Measurements from ENCODE around the gene SLC9A1. TPM values are rescaled to one million over a fixed set of nuclear protein-coding genes. Genes with fewer than 3 reads are reported as not detected.
A peak's percentile ranks its signal among the peaks of the same experiment; 100 is the strongest.

Gene SLC9A1
- total RNA-seq, 2 experiments from 2014 or later: 5.8 to 19.2 TPM

DNA sequence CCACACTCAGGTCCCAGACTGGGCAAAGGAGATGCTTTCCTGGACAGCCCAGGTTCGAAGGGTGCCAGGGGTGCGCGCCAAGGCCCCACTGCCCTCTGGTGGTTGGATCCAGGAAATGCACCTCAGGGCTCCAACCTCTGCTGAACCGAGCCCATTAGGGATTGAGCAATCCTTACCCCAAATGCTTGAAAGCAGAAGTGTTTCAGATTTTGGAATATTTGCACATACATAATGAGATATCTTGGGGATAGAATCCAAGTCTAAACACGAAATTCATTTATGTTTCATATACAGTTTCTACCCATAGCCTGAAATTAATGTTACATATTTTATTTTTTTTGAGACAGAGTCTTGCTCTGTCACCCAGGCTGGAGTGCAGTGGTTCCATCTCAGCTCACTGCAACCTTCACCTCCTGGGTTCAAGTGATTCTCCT, 57.4 kb downstream of the SLC9A1 start:
- ChIA-PET CTCF (ENCODE audit: unreplicated experiment) (interaction anchor here (0.6 to 1.0 kb wide), 2 partner anchors 51 to 52 kb away, joined by 3 to 4 read pairs; no protein-coding TSS in a partner anchor), POLR2A (interaction anchor here (0.5 to 1.2 kb wide), 3 partner anchors 50 to 199 kb away, joined by 3 to 4 read pairs (median 3); no protein-coding TSS in a partner anchor)
- Histone ChIP-seq H3K4me2 (ENCODE audit: low read length) (no peak overlapping the region), H3K27ac (ENCODE audit: low read depth, low read length, poor library complexity, severe bottlenecking) (no peak overlapping the region), H3K9me2 (ENCODE audit: insufficient read depth, low read length) (no peaks in the 10 kb centered on the region), H3K79me2 (ENCODE audit: insufficient read depth, low read depth, low read length) (no peaks in the 10 kb centered on the region), H2AFZ (ENCODE audit: low read length) (no peak overlapping the region), H3K4me3 (ENCODE audit: low read depth, low read length, poor library complexity, severe bottlenecking) (no peak overlapping the region), H3K4me1 (ENCODE audit: insufficient read depth, low read length, poor library complexity, severe bottlenecking) (peaks cover 15% of the 10 kb centered on the region), H4K20me1 (ENCODE audit: insufficient read depth, low read length) (no peaks in the 10 kb centered on the region), H3K36me3 (ENCODE audit: insufficient read depth, low read length) (no peaks in the 10 kb centered on the region), H3K9me3 (ENCODE audit: low read length) (no peaks in the 10 kb centered on the region)
- DNase-seq (ENCODE audit: low spot score): peak; percentile 72
- BruUV-seq (replicated peaks): no TSS peak
- intact Hi-C loops (cut with micrococcal nuclease; ENCODE audit: unreplicated experiment): loop anchor here (1.0 to 10.0 kb wide), 3 partner anchors 53 to 133 kb away; partner anchors contain the start of gene KDF1
- TF ChIP-seq CTCF (conservative IDR thresholded peaks at IDR 0.05; ENCODE audit: low read length): peak; percentile 96
- no peak for TF ChIP-seq EZH2phosphoT487 (IDR thresholded peaks at IDR 0.05; ENCODE audit: borderline replicate concordance, low read depth, low read length)

DNA sequence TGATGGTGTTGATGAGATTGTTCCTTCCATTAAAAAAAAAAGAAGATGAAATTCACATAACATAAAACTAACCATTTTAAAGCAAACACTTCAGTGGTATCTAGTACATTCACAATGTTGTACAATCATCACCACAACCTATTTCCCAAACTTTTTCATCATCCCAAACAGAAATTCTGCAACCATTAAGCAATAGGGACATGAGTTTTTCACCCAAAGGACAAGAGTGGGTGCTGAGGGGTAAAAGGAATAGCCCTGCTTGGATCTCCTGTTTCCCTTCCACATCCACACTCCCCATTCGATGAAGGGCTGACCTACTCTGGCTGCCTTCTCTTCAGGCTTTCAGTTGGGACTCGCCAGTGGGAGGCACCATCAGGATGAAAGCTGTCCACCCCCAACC, 59.3 kb downstream of the SLC9A1 start:
- H4K20me1 ChIP-seq (ENCODE audit: insufficient read depth, low read length): no peaks in the 10 kb centered on the region
- POLR2A ChIA-PET: no interaction called here
- H3K9me2 ChIP-seq (ENCODE audit: insufficient read depth, low read length): no peaks in the 10 kb centered on the region
- H3K27ac ChIP-seq (ENCODE audit: low read depth, low read length, poor library complexity, severe bottlenecking): no peak overlapping the region
- H2AFZ ChIP-seq (ENCODE audit: low read length): no peak overlapping the region
- H3K4me1 ChIP-seq (ENCODE audit: insufficient read depth, low read length, poor library complexity, severe bottlenecking): peaks cover 15% of the 10 kb centered on the region
- TF ChIP-seq CTCF (conservative IDR thresholded peaks at IDR 0.05; ENCODE audit: low read length) (no peak), EZH2phosphoT487 (IDR thresholded peaks at IDR 0.05; ENCODE audit: borderline replicate concordance, low read depth, low read length) (no peak)
- BruUV-seq (replicated peaks): no TSS peak
- H3K9me3 ChIP-seq (ENCODE audit: low read length): no peaks in the 10 kb centered on the region
- H3K4me2 ChIP-seq (ENCODE audit: low read length): no peak overlapping the region
- no peak overlapping the region for H3K4me3 ChIP-seq (ENCODE audit: low read depth, low read length, poor library complexity, severe bottlenecking)
- intact Hi-C loops (cut with micrococcal nuclease; ENCODE audit: unreplicated experiment): loop anchor here (10.0 kb wide), 1 partner anchor 131 kb away; the partner anchor contains the start of gene KDF1
- DNase-seq (ENCODE audit: low spot score): no peak
- CTCF ChIA-PET (ENCODE audit: unreplicated experiment): no interaction called here
- H3K36me3 ChIP-seq (ENCODE audit: insufficient read depth, low read length): no peaks in the 10 kb centered on the region
- H3K79me2 ChIP-seq (ENCODE audit: insufficient read depth, low read depth, low read length): no peaks in the 10 kb centered on the region

- Histone ChIP-seq H3K4me3 (ENCODE audit: low read depth, low read length, poor library complexity, severe bottlenecking) (no peak overlapping the region), H3K4me2 (ENCODE audit: low read length) (no peak overlapping the region), H3K36me3 (ENCODE audit: insufficient read depth, low read length) (no peaks in the 10 kb centered on the region), H2AFZ (ENCODE audit: low read length) (no peak overlapping the region), H3K4me1 (ENCODE audit: insufficient read depth, low read length, poor library complexity, severe bottlenecking) (no peaks in the 10 kb centered on the region), H3K79me2 (ENCODE audit: insufficient read depth, low read depth, low read length) (no peaks in the 10 kb centered on the region), H3K9me2 (ENCODE audit: insufficient read depth, low read length) (no peaks in the 10 kb centered on the region), H3K9me3 (ENCODE audit: low read length) (no peaks in the 10 kb centered on the region), H4K20me1 (ENCODE audit: insufficient read depth, low read length) (no peaks in the 10 kb centered on the region), H3K27ac (ENCODE audit: low read depth, low read length, poor library complexity, severe bottlenecking) (no peak overlapping the region)
- intact Hi-C loops (cut with micrococcal nuclease; ENCODE audit: unreplicated experiment): loop anchor here (10.0 kb wide), 1 partner anchor 128 kb away; the partner anchor contains the start of gene KDF1
- TF ChIP-seq CTCF (conservative IDR thresholded peaks at IDR 0.05; ENCODE audit: low read length) (no peak), EZH2phosphoT487 (IDR thresholded peaks at IDR 0.05; ENCODE audit: borderline replicate concordance, low read depth, low read length) (no peak)
- no TSS peak for BruUV-seq (replicated peaks)
- POLR2A ChIA-PET: interaction anchor here (0.6 kb wide), 2 partner anchors 39 to 96 kb away, joined by 4 read pairs; no protein-coding TSS in a partner anchor
- no peak for DNase-seq (ENCODE audit: low spot score)
- CTCF ChIA-PET (ENCODE audit: unreplicated experiment): no interaction called here
Observed at GRCh38 chr1:27092888-27093287, 62.0 kb downstream of the SLC9A1 start.

Measured in OCI-LY7 (cell line).